GM12864 (cell line): ENCODE data around the gene DNAH5.
"Not testable (repeated sequence)": the region's sequence is repeated elsewhere in the genome, so short reads cannot be mapped to it uniquely, and the experiment has no call there.

Source experiments
- DNase-seq: peaks from one replicate; pipeline ENCODE4 v3.0.0-alpha.2; 2011; ENCODE audit warnings: low read depth
- H3K4me3 ChIP-seq: 2 replicates; pipeline ENCODE4 v1.5.1; 2011; ENCODE audit warnings: mild to moderate bottlenecking, low read depth, low read length, control low read depth
- CTCF ChIP-seq: IDR thresholded peaks from 2 replicates; pipeline ENCODE4 v1.5.1; 2011; ENCODE audit warnings: low read depth, mild to moderate bottlenecking, moderate library complexity, low read length, control low read depth, inconsistent platforms; ENCODE audit errors: missing control alignments

The DNAH5 gene

GRCh38 chr5:13987843-13988464, 43.5 kb upstream of the DNAH5 start:
- H3K4me3 ChIP-seq, result no peak overlapping the region
- TF ChIP-seq CTCF, result peak; percentile 80
- DNase-seq, result peak; percentile 12

GRCh38 chr5:13985731-13986418, 41.4 kb upstream of the DNAH5 start:
- DNase-seq, result no peak
- H3K4me3 ChIP-seq, result no peak overlapping the region
- no peak for TF ChIP-seq CTCF

- DNase-seq, H3K4me3 ChIP-seq: not testable (repeated sequence)
Measured at GRCh38 chr5:13984888-13985287, 40.4 kb upstream of the DNAH5 start.

GRCh38 chr5:13976867-13977830, 32.7 kb upstream of the DNAH5 start:
- no peak for DNase-seq
- TF ChIP-seq CTCF, result peak; percentile 22
- H3K4me3 ChIP-seq, result no peak overlapping the region

- DNase-seq, result no peak
- H3K4me3 ChIP-seq, result no peak overlapping the region
- TF ChIP-seq CTCF, result no peak
Measured at GRCh38 chr5:13976223-13976622, 31.7 kb upstream of the DNAH5 start.

- H3K4me3 ChIP-seq, result no peak overlapping the region
- no peak for TF ChIP-seq CTCF
- DNase-seq, result no peak
Measured at GRCh38 chr5:13975246-13975645, 30.8 kb upstream of the DNAH5 start.

- no peak for DNase-seq
- no peak for TF ChIP-seq CTCF
- H3K4me3 ChIP-seq, result no peak overlapping the region
Measured at GRCh38 chr5:13973724-13974123, 29.2 kb upstream of the DNAH5 start.
